CD4-positive, alpha-beta T cell treated with Interleukin-6 at 100 ng/mL for 8 hours (primary cell): ENCODE results near the gene CLCN4.

ENCODE experiments used
- DNase-seq: peaks from one replicate; pipeline ENCODE4 v3.0.0-alpha.2; 2020; ENCODE audit warnings: mixed read lengths, low spot score

Gene CLCN4

DNA sequence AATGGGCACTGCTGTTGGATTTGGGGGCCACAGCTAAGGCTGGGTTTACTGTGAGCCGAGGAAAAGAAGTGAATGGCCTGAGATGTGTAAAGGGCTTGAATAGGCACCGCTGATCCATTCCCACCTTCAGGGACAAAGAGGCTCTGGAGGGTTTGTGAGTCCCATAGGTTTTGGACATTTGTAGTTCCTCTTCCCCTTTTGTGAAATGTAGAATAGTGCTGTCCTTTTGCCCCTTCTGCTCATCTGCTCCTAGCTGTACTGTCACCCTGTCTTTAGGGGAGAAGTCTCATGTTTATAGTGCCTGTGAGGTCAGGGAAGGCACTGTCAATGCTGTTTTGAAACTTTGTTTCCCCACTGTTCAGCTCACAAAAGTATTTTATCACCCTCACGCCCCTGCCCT lies 26.4 kb upstream of the CLCN4 start:
- DNase-seq = no peak

- DNase-seq = no peak
Measured at GRCh38 chrX:10133980-10134676, 22.6 kb upstream of the CLCN4 start.

DNA sequence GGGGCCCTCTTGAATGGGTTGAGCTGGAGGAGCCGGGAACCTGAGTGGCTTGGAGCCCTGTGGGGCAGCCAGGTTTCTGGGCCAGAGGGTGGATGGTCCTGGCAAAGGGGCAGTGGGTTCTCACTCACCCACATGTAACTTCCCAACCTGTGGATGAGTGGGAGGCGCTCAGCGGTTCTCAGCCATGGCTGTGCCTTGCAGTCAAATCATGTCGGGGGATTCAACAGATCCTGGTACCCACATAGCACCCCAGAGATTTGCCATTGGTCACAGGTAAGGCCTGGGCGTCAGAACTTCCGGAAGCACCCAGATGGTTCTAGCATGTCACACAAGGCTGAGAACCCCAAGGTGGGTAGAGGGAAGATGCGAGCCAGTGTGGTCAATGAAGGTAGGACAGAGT lies 21.9 kb upstream of the CLCN4 start:
- no peak for DNase-seq

GRCh38 chrX:10135561-10136399 lies 21.0 kb upstream of the CLCN4 start:
- no peak for DNase-seq

DNA sequence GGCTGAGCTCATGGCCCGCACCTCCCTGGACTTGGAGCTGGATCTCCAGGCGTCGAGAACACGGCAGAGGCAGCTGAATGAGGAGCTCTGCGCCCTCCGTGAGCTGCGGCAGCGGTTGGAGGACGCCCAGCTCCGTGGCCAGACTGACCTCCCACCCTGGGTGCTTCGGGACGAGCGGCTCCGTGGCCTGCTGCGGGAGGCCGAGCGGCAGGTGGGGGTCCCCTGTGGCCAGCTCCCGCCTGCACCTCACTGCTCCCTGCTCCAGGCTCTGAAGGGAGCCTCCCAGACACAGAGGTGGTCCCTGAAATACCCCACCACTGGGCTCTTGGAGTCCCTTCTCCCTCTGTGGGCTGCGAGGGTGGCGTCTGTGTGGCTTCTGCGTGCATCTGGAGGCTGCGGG lies 18.0 kb upstream of the CLCN4 start:
- DNase-seq = no peak

- DNase-seq = no peak
Measured at GRCh38 chrX:10140264-10140663, 16.5 kb upstream of the CLCN4 start.

GRCh38 chrX:10142041-10142599 lies 14.7 kb upstream of the CLCN4 start:
- no peak for DNase-seq

DNA sequence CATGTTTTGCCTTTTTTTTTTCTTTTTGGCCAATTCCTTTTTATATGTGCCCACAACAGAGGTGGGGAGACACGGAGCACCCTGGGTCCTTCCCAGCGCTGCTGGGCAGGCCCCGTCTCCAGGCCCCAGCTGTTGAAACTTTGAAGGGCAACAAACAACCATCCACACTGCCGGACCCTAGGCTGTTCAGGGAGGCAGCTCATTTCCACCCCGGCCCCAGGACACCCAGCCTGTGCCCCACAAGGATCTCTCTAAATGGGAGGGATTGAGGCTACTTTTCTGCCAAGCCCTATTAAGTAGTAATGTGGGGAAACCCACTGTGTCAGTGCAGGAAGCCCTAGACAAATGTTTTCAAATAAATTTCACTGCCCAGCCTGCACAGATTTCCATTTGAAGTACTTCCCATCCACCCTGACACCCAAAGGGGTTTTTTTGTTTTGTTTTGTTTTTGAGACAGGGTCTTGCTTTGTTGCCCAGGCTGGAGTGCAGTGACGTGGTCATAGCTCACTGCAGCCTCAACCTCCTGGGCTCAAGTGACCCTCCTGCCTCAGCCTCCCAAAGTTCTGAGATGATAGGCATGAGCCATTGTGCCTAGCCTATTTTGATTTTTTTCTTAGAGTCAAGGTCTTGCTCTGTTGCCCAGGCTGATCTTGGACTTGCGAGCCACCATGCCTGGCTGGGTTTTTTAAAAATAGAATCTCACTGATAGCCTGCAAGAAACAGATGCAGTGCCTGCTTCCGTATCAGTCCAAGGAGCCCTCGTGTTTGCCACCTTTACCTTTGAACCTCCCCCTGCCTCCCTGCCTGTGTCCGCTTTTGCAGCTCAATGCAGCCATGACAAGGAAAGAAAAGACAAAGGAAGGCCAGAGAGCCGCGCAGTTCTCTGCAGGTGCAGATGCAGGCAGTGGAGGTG lies 13.4 kb upstream of the CLCN4 start:
- DNase-seq = no peak

- no peak for DNase-seq
Measured at GRCh38 chrX:10146346-10146745, 10.4 kb upstream of the CLCN4 start.

DNA sequence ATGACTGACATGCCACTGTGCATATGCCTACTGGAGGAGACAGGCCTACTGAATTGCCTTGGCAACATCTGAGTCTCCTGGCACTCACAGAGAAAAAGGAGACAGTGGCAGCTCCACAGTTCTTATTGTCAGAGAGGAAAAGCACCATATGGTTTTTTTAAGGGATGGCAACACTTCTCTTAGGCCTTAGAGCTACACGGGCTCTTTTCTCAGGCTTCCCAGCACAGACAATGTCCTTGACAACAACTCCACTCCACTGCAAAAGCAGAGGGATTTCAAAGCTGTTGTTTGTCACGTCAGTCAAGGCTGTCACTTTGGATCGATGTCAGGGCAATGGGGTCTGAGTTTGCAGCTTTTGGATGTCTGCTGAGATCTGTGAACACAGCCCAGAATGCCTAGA lies 4.7 kb upstream of the CLCN4 start:
- DNase-seq = no peak

GRCh38 chrX:10155137-10155536 lies 1.6 kb upstream of the CLCN4 start:
- no peak for DNase-seq

GRCh38 chrX:10157032-10157341 lies 212 bp downstream of the CLCN4 start:
- DNase-seq = no peak

DNA sequence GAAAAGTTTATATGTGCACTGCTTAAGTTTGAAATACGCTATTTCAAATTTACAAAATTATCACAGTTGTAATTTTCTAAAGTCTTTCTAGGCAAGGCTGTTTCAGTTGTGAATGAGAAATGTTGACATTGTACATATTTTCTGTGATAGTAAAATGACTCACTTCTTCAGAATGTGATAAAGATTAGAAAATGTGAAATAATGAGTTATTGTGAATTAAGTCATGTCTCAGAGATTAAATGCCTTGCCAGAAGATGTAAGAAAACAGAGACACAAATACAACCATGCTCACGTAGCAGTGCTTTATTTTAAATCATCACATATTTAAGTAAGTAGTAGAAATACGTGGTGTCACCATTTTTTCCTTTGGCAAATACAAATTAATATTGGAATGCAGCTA lies 768 bp downstream of the CLCN4 start:
- no peak for DNase-seq

GRCh38 chrX:10158279-10159144 lies 1.7 kb downstream of the CLCN4 start:
- DNase-seq = no peak

- DNase-seq = no peak
Measured at GRCh38 chrX:10159145-10159468, 2.3 kb downstream of the CLCN4 start.

DNA sequence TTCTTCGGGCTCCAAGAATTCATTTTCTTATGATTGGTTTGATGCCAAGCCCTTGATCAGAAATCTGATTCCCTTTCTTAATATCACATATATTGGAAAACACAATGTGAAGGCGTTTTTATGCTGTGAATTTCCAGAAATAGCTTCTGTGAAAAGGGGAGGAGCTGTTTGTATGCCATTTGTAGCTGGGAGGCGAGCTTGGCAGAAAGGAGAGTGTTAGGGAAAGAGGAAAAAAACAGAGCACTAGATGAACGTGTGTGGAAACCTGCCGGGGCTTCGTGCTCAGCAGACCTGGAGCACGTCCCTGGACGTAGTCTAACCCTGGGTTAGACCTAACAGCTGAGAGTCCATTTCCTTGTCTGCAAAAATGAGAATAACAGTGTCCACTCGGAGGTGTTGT lies 3.4 kb downstream of the CLCN4 start:
- no peak for DNase-seq

DNA sequence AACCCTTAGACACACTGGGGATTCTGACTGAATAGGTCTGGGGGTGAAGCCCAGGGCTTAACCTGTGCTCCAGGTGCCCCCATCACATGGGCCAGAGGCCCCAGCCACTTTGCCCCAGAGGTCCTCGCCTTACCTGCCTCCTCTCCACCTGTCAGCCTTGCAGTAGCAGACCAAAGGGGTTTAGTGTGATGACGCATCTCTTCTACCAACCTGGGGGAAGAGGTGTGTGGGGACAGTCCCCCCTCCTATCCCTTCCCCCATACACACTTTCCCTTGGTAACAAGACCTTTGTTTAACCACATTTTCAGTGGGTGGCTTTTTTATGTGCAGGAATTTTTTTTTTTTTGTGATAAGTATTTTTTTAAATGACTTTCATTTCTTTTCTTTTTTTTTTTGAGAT lies 6.3 kb downstream of the CLCN4 start:
- no peak for DNase-seq

DNA sequence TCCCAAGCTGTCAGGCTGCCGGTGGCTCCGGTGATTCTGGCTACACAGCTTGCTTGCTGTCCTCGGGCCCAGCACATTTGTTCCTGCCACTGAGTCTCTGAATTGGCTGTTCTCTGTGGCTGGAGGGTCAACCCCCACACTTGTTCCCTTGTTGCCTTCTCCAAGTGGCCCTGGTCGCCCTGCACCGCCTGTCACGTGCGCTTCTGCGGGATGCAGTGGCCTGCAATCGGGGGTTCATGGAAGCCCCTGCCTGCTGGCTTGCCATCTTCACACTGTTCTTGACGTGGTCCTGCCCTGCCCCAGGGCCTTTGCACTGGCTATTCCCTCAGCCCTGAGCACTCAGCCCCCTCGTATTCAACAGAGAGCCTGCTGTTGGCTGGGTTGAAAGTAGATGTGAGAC lies 8.1 kb downstream of the CLCN4 start:
- DNase-seq = no peak

DNA sequence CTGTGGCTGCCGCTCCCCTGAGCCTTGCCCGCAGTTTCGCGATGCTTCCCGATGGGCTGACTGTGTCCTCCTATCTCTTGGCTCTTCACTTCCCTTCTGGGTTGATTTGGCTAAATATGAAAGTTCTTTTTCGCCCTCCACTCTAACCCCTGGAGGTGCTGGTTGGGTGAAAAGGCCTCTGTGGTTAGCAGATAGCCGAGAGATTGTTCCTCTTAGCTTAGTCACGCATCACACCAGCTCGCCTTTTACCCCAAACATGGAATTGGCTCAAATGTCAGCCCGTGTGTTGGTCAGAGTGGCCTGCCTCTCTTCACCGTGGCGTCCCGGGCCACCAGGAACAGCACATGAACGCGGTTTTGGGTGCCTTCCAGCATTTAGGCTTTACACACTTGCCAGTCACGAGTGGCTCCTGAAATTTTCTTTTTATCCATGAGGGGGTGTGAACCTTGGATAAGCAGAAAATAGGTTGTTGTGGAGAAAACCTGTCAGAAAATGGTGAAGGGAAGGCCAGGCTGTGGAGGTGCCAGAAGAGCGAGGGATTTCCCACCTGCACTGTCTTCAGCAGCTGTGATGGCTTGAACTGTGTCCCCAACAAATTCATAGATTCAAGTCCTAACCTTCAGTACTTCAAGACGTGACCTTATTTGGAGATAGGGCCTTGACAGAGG lies 8.9 kb downstream of the CLCN4 start:
- no peak for DNase-seq

DNA sequence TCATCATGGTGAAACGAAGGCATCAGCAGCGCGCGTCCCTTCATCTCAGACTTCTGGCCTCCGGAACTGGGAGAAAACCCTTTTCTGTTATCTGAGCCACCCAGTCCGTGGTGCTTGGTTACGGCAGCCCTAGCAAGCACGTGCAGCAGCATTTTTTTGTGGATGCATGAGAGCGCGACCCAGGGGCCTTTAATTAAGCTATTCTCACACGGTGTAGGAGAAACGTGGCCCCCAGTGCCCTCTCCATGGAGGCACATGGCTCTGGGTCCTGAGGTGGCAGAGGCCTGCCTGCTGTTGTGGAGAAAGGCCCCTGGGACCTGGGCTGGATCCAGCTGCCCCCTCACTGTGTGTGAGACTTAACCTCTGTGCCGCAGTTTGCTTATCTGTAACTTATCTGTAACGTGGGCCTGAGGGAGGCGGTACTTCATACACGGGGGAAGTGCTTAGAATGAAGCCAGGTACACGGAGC lies 9.5 kb downstream of the CLCN4 start:
- DNase-seq = no peak

GRCh38 chrX:10166731-10167151 lies 10.0 kb downstream of the CLCN4 start:
- DNase-seq = no peak
